MM.1S (cell line): ENCODE results near the gene LIPK.

ENCODE experiments used
- EZH2phosphoT487 ChIP-seq: fragments of 300-600 bp; sonication (generic); IDR thresholded peaks from 2 replicates; pipeline ENCODE4 v1.6.1; 2018; ENCODE audit warnings: antibody characterized with exemption, low read length
- TF ChIP-seq, protein P1 (sequence below): fragments of 300-600 bp; sonication (generic); IDR thresholded peaks from 2 replicates; pipeline ENCODE4 v1.5.1; 2016; ENCODE audit warnings: antibody characterized with exemption, low read length, mixed read lengths

DNA sequence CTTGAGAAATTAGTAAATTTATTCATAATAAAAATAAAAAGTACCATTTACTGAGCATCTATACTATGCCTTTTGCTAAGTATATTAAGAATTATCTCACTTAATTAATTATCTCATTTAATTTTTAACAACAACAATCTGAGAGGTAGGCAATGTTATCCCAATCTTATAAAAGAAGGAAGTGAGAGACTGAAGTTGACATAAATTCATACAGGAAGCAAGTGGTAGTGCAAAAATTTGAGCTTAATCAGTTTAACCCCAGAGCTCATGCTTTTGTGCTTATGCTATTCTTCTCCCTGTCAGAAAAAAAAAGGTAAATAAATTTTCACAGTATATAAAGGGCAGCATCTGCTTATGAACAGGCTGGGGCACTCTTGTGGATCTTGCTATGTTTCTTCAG lies 44.5 kb upstream of the LIPK start:
- TF ChIP-seq, protein P1, sequence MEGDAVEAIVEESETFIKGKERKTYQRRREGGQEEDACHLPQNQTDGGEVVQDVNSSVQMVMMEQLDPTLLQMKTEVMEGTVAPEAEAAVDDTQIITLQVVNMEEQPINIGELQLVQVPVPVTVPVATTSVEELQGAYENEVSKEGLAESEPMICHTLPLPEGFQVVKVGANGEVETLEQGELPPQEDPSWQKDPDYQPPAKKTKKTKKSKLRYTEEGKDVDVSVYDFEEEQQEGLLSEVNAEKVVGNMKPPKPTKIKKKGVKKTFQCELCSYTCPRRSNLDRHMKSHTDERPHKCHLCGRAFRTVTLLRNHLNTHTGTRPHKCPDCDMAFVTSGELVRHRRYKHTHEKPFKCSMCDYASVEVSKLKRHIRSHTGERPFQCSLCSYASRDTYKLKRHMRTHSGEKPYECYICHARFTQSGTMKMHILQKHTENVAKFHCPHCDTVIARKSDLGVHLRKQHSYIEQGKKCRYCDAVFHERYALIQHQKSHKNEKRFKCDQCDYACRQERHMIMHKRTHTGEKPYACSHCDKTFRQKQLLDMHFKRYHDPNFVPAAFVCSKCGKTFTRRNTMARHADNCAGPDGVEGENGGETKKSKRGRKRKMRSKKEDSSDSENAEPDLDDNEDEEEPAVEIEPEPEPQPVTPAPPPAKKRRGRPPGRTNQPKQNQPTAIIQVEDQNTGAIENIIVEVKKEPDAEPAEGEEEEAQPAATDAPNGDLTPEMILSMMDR = no peak
- TF ChIP-seq EZH2phosphoT487 = no peak
